GM18508 (cell line): ENCODE measurements around the gene EGFL8.
"Not testable (repeated sequence)": the region's sequence is repeated elsewhere in the genome, so short reads cannot be mapped to it uniquely, and the experiment has no call there.

ENCODE experiments used
- ATAC-seq: cut with Tn5 transposase; IDR thresholded peaks from one replicate; pipeline ENCODE4 v1.9.1; 2021; ENCODE audit warnings: moderate number of reproducible peaks; ENCODE audit not compliant: insufficient read depth, unreplicated experiment

The EGFL8 gene

DNA sequence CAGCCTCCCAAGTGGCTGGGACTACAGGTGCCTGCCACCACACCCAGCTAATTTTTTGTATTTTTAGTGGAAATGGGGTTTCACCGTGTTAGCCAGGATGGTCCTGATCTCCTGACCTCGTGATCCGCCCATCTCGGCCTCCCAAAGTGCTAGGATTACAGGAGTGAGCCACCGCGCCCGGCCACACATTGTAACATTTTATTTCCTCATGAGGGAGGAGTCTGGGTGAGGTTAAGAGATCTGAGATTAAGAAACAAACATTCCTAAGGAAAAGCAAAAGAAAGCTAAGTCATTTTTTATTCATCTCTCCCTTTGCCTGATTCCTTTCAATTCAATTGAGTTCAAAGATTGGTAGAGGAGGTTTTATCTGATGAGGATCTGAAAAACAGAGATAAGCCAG, 20.2 kb upstream of the EGFL8 start:
- ATAC-seq = not testable (repeated sequence)

DNA sequence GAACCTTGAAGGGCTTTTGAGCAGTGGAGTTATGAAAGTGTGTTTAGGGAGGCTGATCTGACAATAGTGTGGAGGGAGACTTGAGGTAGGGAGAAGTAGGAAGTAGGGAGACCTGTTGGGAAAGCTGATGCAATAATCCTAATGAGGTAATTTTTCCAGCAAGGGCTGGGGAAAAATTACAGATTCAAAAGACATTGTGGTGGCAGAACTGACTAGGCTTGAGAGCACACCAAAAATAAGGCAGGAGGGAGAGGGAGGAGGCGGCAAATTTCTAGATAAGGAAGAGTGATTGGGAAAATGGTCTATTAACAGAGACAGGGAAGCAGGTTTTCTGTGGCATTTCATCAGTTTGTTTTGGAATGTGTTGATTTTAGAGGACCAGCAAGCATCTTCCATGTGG, 18.1 kb upstream of the EGFL8 start:
- no peak for ATAC-seq

DNA sequence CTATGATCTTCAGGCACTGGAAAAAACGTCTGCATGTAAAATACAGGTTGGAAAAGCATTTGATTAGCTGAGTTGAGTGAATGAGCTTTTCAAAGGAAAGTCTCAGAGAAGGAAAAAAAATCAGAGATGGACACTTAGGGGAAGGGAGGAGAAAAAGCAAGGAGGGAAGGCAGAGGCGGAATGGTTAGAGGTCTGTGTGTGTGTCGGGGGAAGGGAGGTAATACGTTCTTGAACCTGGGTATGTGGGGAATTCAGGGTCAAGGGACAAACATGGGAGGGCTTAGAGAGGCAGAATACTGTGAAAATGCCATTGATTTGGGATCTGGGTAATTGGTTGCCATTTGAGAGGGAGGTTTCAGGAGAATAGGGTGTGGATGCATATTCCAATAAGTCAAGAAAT, 17.7 kb upstream of the EGFL8 start:
- no peak for ATAC-seq

DNA sequence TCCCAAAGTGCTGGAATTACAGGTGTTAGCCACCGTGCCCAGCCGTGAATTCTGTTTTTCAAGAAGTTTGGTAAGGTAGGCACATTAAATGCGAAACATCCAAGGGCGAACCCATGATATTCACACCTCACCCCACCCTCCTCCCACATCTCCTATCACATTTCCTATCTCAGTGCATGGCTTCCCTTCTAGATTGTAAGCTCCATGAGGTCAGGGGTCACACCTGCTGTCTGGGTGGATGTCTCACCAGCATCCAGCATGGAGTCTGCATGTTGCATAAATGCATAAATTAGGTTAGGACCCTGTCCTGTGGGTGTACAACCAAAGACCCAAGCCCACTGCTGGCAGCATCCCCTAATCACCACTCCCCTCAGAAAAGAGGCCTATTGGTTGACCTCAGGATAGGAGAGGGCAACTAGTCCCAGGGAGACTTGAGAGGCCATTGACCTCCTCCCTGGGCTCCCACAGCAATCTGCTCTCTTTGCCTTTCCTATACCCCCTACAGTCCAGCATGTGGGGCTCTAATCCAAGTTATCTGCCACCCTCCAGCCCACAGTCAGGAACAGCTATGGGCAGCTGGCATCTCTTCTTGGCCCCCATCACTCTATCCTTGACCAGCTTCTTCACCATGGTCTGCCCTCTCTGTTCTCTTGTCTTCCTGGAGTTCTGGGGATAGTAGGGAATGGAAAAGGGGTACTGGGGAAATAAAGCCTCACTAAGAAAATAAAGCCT, 16.8 kb upstream of the EGFL8 start:
- ATAC-seq = no peak

DNA sequence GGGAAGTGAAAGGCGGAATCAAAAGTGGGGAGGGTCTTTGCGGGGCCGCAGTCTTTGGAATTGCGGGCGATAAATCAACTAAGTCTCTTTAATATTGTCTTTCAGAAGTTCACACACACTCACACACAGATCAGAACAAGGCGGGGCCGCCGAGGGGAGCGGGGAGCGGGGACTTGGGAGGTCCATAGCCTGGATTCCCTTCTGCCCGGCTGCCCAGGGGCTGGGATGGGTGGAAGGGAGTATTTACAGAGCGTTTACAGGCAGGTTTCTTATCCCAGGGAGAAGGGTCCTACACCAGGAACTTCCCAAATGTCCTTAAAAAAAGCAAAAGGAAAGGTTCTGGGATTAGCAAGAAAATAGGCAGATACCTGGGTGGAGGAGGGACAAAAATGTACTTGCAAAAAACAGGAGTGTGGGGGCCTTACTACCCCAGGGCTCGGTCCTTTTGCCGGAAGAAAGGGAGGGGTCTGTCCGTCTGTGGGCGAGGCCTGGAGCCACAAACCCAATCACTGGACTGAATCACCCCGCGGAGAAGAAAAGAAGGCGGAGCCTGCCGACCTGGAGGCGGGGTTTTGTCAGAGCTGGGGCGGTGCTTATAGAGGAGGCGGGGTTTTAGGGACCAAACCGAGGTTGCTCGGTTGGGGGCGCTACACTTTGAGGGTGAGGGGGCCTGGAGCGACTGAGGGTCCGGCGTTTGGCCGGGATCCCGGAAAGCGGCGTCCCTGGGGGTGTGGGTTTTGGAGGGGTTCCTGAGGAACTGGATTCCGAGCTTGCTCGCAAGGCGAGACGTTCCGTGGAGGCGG, 15.9 kb upstream of the EGFL8 start:
- no peak for ATAC-seq

DNA sequence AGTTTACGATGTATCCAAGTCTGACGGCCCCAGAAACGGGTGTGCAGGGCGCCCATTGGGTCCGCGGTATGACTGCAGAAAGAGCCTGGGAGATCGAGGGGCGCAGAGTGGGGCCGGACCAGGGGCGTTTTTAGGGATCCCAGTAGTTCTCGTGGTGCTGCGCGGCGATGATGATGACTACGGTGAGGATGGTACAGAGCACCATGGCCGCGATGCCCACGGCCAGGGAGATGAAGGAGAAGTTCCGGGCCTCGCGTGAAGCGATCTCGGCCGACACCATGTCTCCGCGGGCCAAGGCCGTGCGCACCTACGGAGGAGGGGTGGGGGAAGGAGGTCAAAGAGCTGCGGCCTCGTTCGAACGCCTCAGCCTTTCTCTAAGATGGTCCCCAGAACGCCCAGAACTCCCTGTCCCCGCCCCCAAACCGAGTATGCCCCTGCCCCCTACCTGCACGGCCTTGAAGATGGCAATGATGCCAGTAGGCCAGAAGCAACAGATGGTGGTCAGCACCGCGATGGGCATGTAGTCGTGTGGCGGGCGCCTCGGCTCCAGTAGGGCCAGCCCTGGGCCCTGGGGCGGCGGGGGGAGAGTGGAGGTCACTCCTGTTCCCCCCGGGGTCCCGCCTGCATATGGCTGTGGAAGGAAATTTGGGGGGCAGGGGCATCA, 15.2 kb upstream of the EGFL8 start:
- no peak for ATAC-seq

DNA sequence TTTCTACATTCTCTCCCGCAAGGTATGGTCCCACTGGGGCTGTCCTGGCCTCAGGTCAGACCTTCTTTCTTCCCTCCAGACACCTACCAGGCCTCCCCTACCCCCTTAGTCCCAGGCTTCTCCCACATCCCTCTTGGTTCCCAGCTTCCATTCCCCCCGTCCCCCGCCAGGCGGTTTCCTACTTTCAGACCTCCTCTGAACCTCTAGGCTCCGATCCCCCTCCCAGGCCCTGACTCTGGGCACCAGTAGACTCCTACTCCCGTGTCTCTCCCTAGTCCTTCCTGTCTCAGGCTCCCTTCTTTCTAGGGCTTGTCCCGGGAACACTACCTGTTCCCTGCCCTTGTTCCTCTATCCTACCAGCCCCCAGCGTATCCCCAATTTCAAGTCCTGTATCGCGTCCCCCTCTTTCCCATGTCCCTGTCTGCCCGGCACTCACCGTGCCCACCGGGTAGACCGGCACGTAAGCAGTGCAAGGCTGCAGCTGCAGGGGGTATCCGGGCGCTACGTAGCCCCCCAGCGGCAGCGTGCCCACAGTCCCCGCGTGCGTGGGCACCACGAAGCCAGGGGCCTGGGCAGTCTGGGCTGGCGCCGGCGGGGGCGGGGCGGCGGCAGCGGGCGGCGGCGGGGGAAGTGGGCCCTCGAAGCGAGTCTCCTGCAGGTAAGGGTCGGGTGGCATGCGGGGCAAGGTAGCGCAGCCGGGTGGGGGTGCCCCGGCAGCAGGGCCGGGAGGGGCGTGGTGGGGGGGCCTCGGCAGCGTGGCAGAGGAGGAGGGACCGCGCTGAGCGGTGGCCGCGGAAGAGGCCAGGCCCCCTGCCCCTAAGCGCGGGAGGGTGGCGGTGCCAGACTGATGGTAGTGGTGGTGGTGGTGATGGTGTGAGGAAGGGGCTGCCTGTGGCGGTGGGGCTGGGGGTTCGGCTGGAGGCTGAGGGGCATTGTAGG, 14.2 kb upstream of the EGFL8 start:
- no peak for ATAC-seq

DNA sequence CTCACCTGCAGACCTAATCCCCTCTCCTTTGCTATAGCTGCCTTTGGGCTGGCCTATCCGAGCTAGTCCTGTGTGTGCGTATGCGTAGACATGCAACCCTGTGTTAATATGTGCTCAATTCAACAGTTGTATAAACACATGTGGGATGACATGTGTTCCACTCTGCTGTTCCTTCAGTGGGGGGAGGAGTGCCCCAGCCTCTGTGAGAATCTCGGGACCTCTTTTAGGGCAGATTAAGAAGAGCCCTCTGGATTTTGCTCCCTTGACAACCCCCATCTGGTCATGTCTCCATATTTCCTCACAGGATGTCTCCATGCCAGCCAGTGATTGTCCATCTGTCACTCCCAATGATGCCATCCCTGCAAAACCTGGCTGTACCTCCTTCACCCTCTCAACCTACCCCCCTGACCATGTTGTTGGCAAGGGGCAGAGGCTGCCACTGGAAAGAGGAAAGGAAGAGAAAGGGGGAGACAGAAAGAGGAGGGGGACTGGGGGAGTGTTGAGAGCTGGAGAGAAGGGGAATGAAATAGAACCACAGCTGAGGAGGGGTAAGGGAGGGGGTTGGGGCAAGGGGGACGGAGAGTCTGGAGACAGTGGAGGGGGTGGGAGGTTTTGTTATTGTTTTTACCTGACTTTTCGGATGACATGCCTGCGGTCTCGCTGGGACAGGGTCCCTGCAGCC, 13.1 kb upstream of the EGFL8 start:
- ATAC-seq = no peak

DNA sequence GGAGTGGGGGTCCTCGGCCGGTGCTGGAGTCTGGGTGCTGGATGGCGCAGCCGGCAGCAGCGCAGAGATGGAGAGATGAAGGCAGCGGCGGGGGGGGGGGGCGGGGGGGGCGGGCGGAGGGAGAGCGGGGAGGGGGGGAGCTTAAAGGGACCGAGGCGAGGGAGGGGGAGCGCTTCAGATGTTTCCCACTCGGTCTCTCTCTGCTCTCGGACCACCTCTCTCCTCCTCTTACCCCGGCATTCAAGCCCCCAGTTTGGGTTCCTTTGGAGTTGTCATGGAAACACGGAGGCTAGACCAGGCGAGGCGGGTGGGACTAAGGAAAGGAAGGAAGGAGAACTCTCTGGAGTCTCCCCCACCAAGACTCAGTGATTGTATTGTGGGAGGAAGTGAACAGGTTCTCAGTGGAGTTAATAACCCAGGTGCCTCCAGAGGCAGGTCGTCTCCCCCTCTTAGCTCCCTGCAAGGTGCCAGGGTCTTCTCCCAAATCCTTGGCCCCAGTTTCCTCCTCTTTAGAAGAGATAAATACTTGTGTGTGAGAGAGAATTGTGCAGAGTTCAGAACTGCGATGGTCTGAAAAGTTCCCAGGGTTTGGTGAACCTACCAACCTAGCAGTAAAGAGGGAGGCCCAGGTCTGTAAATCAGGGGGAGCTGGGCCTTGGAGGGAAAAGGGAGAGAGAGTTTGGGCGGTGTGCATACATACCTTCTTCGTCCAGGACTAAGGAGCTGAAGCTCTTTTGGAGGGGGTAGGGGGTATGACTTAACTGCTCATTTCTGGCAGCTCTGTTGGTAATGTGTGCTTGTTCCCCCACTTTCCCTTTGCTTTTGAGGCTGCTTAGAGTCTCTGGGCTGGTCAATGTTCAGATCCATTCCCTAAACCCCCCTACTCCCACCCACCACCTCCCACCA, 12.3 kb upstream of the EGFL8 start, which contains the start of gene PRRT1:
TSS of gene PRRT1 (minus strand) at position 77 of the 906 bp plus-strand sequence. CDS start 112 bp downstream, outside the sequence.
- no peak for ATAC-seq

DNA sequence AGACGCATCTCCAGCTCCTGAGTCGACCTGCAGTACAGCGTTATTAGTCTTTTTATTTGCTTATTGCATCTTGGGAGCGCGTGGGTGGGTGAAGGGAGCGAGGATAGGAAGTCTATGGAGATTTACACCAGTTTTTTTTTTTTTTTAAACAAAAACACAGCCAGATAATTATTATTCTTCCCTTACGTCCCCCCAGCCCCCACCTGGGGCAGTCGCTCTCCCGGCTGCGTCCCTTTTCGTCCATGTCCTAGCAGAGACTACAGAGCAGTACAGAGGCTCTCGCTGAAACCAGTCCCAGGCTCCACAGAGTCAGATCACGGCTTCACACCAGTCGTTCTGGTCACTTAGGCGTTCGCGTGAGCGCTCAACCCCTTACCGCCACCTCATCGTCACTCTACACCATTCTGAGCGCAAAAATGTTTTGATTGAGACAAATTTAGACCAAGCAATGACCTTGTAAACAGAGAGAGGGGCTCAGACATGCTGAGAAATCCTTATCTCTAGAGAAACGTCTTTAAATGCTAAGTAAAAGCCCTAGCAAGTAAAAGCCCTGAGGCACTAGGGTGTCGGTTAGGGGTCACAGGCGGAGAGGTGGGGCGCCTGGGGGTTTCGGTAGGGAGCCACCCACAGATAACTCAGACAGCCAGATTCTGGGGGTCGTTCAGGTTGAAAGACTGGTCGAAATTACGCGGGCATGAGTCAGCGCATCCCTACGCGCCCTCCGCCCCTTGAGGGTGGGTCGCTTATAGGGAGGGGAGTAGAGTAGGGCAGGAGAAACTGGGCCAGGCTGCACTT, 11.4 kb upstream of the EGFL8 start:
- no peak for ATAC-seq

DNA sequence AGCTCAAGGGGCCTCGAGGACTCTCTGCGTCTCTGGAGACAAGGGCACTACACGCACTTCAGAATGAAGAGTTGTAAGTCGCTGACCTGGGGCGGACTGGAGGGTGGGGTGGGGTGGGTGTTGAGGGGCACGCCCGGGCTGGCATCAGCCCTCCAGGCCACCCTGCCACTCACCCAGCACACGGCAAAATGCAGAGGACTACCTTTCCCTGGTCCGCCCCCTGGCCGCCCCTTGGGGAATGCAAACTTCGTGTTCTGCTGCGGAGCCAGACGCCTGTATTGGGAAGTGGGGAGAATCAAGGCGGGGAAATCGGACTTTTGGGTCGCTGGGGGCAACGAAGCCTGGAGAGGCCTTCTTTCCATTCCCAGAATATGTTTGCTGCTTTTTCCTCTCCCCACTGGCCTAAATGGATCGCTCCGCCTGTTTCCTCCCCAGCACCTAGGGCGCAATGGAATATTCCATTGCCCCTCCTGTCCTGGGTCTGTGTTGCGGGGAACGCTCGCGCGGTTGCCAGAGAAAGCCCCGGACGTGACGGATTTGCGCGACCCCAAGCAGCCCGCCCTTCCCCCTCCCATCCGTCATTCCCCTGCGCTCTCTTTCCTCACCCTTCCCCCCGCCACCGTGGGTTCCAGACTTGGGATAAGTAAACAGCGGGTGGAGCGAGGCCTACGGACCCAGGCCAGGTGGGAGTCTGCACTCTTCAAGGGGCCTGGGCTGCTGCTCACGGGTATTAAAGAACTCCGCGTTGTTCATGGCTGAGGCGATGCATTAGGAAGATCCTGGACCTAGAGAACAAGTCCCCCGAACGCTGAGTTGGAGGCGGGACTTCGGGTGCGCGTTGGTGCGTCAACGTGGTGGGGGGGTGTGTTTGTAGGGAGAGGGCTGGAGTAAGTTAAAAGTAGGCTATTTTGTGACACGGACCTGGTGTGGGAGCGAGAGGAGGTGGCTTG, 10.6 kb upstream of the EGFL8 start, which contains the start of gene PPT2:
TSS of gene PPT2 (plus strand) at position 578 of the 950 bp plus-strand sequence. CDS start 454 bp downstream, outside the sequence.
- ATAC-seq = no peak

DNA sequence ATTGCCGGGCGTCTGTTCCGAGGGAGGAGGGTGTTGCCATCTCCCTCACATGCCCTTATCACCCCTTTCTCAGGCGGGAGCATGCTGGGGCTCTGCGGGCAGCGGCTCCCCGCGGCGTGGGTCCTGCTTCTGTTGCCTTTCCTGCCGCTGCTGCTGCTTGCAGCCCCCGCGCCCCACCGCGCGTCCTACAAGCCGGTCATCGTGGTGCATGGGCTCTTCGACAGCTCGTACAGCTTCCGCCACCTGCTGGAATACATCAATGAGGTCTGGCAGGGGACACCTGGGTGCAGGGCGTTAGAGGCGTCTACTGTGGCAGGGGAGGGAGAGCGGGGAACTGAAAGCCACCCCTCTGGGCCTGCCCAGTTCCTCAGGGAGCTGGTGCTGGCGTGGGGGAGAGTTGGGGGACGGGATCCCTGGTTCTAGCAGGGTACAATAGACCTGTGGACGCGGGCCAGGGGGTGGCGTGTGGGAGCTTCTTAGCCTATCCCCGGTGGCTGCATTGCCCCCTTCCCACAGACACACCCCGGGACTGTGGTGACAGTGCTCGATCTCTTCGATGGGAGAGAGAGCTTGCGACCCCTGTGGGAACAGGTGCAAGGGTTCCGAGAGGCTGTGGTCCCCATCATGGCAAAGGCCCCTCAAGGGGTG, 9.8 kb upstream of the EGFL8 start:
- no peak for ATAC-seq

DNA sequence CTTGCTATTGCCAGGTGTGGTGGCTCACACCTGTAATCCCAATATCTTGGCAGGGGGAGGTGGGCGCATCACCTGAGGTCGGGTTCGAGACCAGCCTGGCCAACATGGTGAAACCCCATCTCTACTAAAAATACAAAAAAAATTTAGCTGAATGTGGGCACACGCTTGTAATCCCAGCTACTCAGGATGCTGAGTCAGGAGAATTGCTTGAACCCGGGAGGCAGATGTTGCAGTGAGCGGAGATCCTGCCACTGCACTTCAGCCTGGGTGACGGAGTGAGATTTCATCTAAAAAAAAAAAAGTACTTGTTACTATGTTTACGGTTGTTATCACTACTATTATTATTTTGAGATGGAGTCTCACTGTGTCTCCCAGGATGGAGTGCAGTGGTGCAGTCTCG, 7.5 kb upstream of the EGFL8 start:
- no peak for ATAC-seq

DNA sequence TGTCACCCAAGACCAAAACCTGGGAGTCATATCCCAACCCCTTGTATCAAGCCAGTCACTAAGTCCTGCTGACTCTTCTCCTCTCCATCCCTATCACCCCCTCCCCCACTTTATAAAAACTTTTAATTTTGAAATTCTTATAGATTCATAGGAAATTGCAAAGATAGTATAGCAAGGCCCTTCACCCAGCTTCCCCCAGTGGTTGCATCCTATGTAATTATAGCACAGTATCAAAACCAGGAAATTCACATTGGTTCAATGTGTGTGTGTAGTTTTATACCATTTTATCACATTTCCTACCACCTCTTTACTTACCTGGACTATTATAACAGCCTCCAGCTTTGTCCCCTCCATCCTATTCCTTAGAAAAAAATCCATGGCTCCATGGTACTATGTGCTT, 6.3 kb upstream of the EGFL8 start:
- no peak for ATAC-seq

DNA sequence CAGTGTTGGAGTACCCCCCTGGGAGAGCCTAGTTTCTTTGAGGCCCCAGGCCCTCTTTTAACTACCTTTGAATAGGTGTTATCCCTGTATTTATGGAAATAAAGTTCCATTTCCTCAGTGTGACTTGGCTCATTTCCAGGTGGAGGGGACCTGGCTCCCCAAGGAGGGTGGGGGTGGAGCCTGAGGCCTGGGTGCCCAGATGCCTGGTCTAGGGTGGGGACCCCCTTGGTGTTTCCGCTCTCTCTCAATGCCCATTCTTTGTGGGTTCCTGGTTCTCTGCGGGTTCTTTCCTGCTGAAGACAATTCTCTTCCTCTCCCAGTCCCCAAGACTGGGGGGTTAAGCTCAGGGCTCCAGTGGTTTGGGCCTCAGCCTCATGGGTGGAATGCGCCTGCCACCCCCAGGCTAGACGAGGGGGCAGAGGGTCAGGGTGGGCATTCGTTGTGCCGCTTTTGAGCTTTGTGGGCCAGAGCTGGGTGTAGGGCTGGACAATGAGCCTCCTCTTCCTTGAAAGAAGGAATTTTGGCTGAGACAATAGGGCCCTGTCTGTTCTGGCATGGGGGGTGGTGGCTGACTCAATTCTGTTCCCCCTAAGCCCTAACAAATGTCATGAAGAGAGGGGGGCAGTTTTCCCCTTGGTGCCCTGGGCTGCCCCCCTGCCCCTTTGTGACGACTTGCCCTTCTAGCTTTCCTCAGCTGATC, 686 bp upstream of the EGFL8 start:
- no peak for ATAC-seq
